HEK293 (cell line): Measurements from ENCODE around the gene OTP.

ENCODE experiments used
- CTCF ChIA-PET: fragments of 350-600 bp; formaldehyde crosslinking; extraction: SDS; loops from one replicate; lab custom pipeline; 2021; ENCODE audit warnings: antibody characterized with exemption; lab: Yijun Ruan, JAX
- POLR2A ChIA-PET: fragments of 300-600 bp; formaldehyde crosslinking; extraction: SDS; loops from one replicate; lab custom pipeline; 2020; ENCODE audit warnings: antibody characterized with exemption, inconsistent platforms; lab: Yijun Ruan, JAX
- H3K27ac ChIP-seq: fragments of 200-500 bp; sonication (Bioruptor generic); 2 replicates; pipeline ENCODE4 v1.5.1; 2014; ENCODE audit warnings: low read depth, low read length, control low read depth, inconsistent platforms; ENCODE audit errors: extremely low read depth
- H3K36me3 ChIP-seq, 2 experiments: fragments of 200-500 bp in 1 of 2; sonication (Bioruptor generic) in 1 of 2; 1 replicate in 1 of 2; 2 replicates in 1 of 2; pipeline ENCODE4 v1.5.1; 2014 to 2017; ENCODE audit warnings: inconsistent platforms in 2 of 2, low read length in 2 of 2; ENCODE audit not compliant: control insufficient read depth in 2 of 2, insufficient read depth in 1 of 2
- H3K4me1 ChIP-seq: fragments of 200-500 bp; sonication (Bioruptor generic); 2 replicates; pipeline ENCODE4 v1.5.1; 2014; ENCODE audit warnings: mild to moderate bottlenecking, low read length, inconsistent platforms; ENCODE audit not compliant: control insufficient read depth, insufficient read depth
- H3K4me3 ChIP-seq: 2 replicates; pipeline ENCODE4 v1.5.1; 2011; ENCODE audit warnings: low read depth, mild to moderate bottlenecking, control low read depth, low read length, moderate library complexity
- H3K9me3 ChIP-seq: fragments of 200-500 bp; sonication (Bioruptor generic); 2 replicates; pipeline ENCODE4 v1.5.1; 2014; ENCODE audit warnings: low read depth, low read length, inconsistent platforms; ENCODE audit not compliant: control insufficient read depth, insufficient read depth
- HOXD13 ChIP-seq: sonication (generic); formaldehyde crosslinking; IDR thresholded peaks from 2 replicates; pipeline ENCODE4 v1.8.0; 2022; ENCODE audit warnings: missing genetic modification reagents, borderline replicate concordance
- REST ChIP-seq: fragments of 450-650 bp; formaldehyde crosslinking; IDR thresholded peaks from 2 replicates; pipeline ENCODE4 v1.5.1; 2016; ENCODE audit warnings: missing biosample characterization, missing genetic modification characterization
- SCRT1 ChIP-seq: fragments of 450-650 bp; formaldehyde crosslinking; IDR thresholded peaks from 2 replicates; pipeline ENCODE4 v1.5.1; 2016; ENCODE audit warnings: missing biosample characterization, missing genetic modification characterization, borderline replicate concordance
- SCRT2 ChIP-seq: fragments of 450-650 bp; formaldehyde crosslinking; IDR thresholded peaks from 2 replicates; pipeline ENCODE4 v1.5.1; 2016; ENCODE audit warnings: missing biosample characterization, missing genetic modification characterization
- YY2 ChIP-seq: fragments of 450-650 bp; formaldehyde crosslinking; IDR thresholded peaks from 2 replicates; pipeline ENCODE4 v1.5.1; 2016; ENCODE audit warnings: missing biosample characterization, missing genetic modification characterization
- ZFP41 ChIP-seq: fragments of 450-650 bp; formaldehyde crosslinking; IDR thresholded peaks from 2 replicates; pipeline ENCODE4 v1.5.1; 2016; ENCODE audit warnings: missing biosample characterization, missing genetic modification characterization, borderline replicate concordance
- ZNF146 ChIP-seq: fragments of 450-650 bp; formaldehyde crosslinking; IDR thresholded peaks from 2 replicates; pipeline ENCODE4 v1.5.1; 2016; ENCODE audit warnings: missing biosample characterization, missing genetic modification characterization
- ZNF214 ChIP-seq: fragments of 450-650 bp; formaldehyde crosslinking; IDR thresholded peaks from 2 replicates; pipeline ENCODE4 v1.5.1; 2017; ENCODE audit warnings: missing biosample characterization, mild to moderate bottlenecking, missing genetic modification characterization, borderline replicate concordance
- ZNF248 ChIP-seq: fragments of 450-650 bp; formaldehyde crosslinking; IDR thresholded peaks from 2 replicates; pipeline ENCODE4 v1.5.1; 2017; ENCODE audit warnings: missing biosample characterization, missing genetic modification characterization
- ZNF280C ChIP-seq: fragments of 450-650 bp; formaldehyde crosslinking; IDR thresholded peaks from 2 replicates; pipeline ENCODE4 v1.5.1; 2016; ENCODE audit warnings: missing biosample characterization, missing genetic modification characterization
- ZNF404 ChIP-seq: fragments of 450-650 bp; formaldehyde crosslinking; IDR thresholded peaks from 2 replicates; pipeline ENCODE4 v1.5.1; 2017; ENCODE audit warnings: missing biosample characterization, missing genetic modification characterization
- ZNF510 ChIP-seq: fragments of 450-650 bp; formaldehyde crosslinking; IDR thresholded peaks from 2 replicates; pipeline ENCODE4 v1.5.1; 2018; ENCODE audit warnings: mild to moderate bottlenecking, missing genetic modification characterization, missing biosample characterization; ENCODE audit not compliant: insufficient replicate concordance
- ZNF621 ChIP-seq: fragments of 450-650 bp; formaldehyde crosslinking; IDR thresholded peaks from 2 replicates; pipeline ENCODE4 v1.5.1; 2017; ENCODE audit warnings: missing biosample characterization, missing genetic modification characterization
- ZNF626 ChIP-seq: fragments of 450-650 bp; sonication (Bioruptor Pico); formaldehyde crosslinking; IDR thresholded peaks from 2 replicates; pipeline ENCODE4 v1.5.1; 2018; ENCODE audit warnings: missing biosample characterization, missing genetic modification characterization, inconsistent platforms
- ZNF677 ChIP-seq: fragments of 450-650 bp; IDR thresholded peaks from 2 replicates; pipeline ENCODE4 v1.5.0; 2018; ENCODE audit warnings: missing biosample characterization, mild to moderate bottlenecking, missing genetic modification characterization, moderate library complexity
- ZNF776 ChIP-seq: fragments of 450-650 bp; formaldehyde crosslinking; IDR thresholded peaks from 2 replicates; pipeline ENCODE4 v1.5.0; 2017; ENCODE audit warnings: missing biosample characterization, missing genetic modification characterization, borderline replicate concordance
- ZNF785 ChIP-seq: fragments of 450-650 bp; formaldehyde crosslinking; IDR thresholded peaks from 2 replicates; pipeline ENCODE4 v1.5.1; 2016; ENCODE audit warnings: missing biosample characterization, missing genetic modification characterization
- ZSCAN18 ChIP-seq: fragments of 450-650 bp; formaldehyde crosslinking; IDR thresholded peaks from 2 replicates; pipeline ENCODE4 v1.5.1; 2016; ENCODE audit warnings: missing biosample characterization, missing genetic modification characterization

The OTP gene

GRCh38 chr5:77658662-77659061, 20.1 kb upstream of the OTP start:
- no peaks in the 10 kb centered on the region for H3K4me1 ChIP-seq
- no peak overlapping the region for H3K4me3 ChIP-seq
- no peaks in the 10 kb centered on the region for H3K9me3 ChIP-seq
- POLR2A ChIA-PET: no interaction called here
- H3K27ac ChIP-seq: no peak overlapping the region
- no peaks in the 10 kb centered on the region for H3K36me3 ChIP-seq
- TF ChIP-seq ZNF214 (tag by site-specific recombination) (no peak), SCRT2 (tag by site-specific recombination) (peak; percentile 66), SCRT1 (tag by site-specific recombination) (peak; percentile 54; the same call in 1 of the 2 replicates)
- CTCF ChIA-PET: no interaction called here

GRCh38 chr5:77651343-77651742, 12.8 kb upstream of the OTP start:
- POLR2A ChIA-PET: no interaction called here
- no peak for TF ChIP-seq ZNF248
- TF ChIP-seq REST (tag by site-specific recombination): peak; percentile 59
- no peak for TF ChIP-seq ZNF404
- no peak for TF ChIP-seq ZFP41 (tag by site-specific recombination)
- TF ChIP-seq ZNF621 (tag by site-specific recombination): no peak
- TF ChIP-seq ZNF146: no peak
- no peak overlapping the region for H3K4me3 ChIP-seq
- no peaks in the 10 kb centered on the region for H3K36me3 ChIP-seq
- no peak overlapping the region for H3K27ac ChIP-seq
- CTCF ChIA-PET: no interaction called here
- no peaks in the 10 kb centered on the region for H3K4me1 ChIP-seq
- H3K9me3 ChIP-seq: no peaks in the 10 kb centered on the region

- ChIA-PET POLR2A (no interaction called here), CTCF (interaction anchor here (0.8 kb wide), 1 partner anchor 14 kb away, joined by 3 read pairs; no protein-coding TSS in a partner anchor)
- Histone ChIP-seq H3K27ac (no peak overlapping the region), H3K4me1 (no peaks in the 10 kb centered on the region; the same call in 1 of the 2 replicates), H3K36me3 (no peaks in the 10 kb centered on the region), H3K9me3 (no peaks in the 10 kb centered on the region), H3K4me3 (no peak overlapping the region)
- TF ChIP-seq ZNF626 (no peak), ZNF510 (tag by site-specific recombination) (no peak), REST (tag by site-specific recombination) (no peak), ZSCAN18 (no peak), ZNF280C (no peak), YY2 (tag by site-specific recombination) (no peak), ZNF677 (tag by site-specific recombination) (no peak), ZNF776 (tag by site-specific recombination) (no peak), HOXD13 (no peak), ZNF785 (no peak)
Measured at GRCh38 chr5:77650686-77651085, 12.2 kb upstream of the OTP start.
